Measurements from ENCODE around the gene MAP3K5.

MAP3K5 gene

DNA sequence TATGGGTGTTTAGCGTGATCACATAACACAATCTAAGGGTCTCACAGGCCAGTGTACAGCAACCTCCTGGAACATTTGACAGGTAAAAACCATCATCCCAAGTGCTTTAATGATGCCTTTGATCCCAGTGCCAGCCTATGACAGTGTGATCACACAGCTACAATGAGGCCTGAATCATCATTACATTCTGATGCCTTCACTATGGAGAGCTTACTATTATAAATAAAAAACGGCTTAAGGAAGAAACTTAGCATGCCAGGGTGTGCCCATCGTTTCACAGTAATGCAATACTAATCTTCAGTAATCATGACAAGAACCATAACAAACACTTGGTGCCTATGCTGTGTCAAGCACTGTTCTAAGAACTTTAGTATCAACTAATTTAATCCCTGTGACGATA is 253.4 kb downstream of the MAP3K5 start:
- no peak for DNase-seq (ENCODE audit: low spot score)

DNA sequence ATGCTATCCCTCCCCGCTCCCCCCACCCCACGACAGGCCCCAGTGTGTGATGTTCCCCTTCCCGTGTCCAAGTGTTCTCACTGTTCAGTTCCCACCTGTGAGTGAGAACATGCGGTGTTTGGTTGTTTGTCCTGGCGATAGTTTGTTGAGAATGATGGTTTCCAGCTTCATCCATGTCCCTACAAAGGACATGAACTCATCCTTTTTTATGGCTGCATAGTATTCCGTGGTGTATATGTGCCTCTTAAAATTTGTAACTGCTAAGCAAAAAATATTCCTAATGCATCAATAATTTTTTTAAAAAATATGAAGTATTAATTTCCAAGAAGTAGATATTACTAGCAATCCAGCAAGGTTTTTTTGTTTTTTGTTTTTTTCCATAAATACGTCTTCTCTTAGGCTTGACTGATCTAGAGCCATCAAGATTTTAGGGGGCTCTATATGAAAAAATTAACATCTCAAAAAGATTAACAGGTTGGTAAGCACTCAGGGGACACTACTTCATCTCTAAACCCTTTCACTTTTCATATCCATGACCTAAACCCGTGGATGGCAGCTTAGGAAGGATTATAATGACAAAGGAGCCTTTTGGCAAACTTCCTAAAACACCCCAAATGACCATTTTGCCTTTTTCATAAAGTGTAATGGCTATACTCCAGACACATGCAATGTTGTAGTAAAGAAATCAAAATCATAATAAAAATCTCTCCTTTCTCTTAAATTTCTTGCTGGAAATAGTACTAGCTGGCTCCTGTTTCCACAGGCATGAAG is 256.2 kb downstream of the MAP3K5 start:
- no peak for DNase-seq (ENCODE audit: low spot score)

DNA sequence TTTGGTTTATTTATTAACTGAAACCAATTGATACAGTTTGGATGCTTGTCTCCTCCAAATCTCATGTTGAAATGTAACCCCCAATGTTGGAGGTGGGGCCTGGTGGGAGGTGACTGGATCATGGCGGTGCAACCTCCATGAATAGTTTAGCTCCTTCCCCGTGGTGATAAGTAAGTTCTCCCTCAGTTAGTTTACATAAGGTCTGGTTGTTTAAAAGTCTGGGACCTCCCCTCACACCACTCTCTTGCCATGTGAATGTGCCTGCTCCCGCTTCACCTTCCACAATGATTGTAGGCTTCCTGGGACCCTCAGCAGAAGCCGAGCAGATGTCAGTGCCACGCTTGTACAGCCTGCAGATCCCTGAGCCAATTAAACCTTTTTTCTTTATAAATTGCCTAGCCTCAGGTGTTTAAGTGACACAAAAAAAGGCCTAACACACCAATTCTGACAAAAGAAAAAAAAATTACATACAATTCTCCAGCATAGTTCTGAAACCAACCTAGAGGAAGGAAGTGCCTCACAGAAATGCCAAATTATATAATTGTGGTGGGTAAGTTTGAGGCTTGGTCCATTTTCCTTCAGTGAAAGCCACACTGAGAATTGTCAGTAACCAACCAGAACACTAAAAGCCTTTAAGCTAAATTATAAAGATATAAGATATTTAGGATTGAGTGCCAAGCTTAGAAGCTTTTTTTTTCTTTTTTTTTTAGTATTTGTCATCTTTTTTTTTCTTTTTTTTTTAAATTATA is 257.1 kb downstream of the MAP3K5 start:
- DNase-seq (ENCODE audit: low spot score), result no peak

DNA sequence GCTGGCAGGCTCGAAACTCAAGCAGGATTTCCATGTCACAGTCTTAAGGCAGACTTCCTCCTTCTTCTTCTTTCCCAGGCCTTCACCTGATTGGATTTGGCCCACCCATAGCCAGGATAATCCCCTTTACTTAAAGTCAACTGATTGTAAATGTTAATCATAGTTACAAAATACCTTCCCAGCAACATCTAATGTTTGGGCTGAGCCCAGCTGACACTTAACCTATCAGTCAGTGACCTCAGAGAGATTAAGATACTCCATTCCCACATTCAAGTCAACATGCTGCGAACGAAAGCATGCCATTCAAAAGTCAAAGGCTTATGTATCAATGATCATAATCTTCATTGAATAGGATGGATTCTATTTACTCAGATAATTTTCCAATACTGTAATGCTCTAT is 258.0 kb downstream of the MAP3K5 start:
- DNase-seq (ENCODE audit: low spot score), result no peak

DNA sequence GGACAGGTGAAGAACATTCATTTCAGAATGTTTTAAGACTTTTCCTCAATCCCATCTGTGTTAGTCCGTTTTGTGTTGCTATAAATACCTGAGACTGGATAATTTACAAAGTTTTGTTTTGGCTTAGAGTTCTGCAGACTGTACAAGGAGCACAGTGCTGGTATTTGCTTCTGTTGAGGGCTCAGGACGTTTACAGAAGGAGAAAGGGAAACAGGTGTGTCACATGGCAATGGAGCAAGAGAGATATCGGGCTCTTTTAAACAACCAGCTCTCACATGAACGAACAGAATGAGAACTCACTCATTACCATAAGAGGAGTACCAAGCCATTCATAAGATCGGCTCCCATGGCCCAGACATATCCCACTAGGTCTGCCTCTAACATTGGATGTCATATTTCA is 258.8 kb downstream of the MAP3K5 start:
- no peak for DNase-seq (ENCODE audit: low spot score)

DNA sequence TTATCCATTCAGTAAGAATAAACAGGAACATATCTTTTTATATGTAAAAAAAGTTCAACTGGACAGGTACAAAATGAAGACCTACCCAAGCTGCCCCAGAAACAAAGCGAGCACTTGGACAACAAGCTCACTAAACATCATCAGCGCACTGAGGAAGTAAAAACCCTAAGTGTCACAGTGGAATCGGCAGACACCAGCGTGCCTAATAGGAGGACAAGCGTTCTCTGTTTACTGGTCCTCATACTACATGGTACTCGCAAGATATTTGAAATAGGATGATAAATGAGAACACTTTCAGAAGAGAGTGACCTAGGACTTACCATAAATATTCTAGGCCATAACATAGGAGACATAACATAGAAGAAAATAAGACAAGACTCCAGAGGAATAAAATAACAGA is 260.2 kb downstream of the MAP3K5 start:
- DNase-seq (ENCODE audit: low spot score), result peak; percentile 59

DNA sequence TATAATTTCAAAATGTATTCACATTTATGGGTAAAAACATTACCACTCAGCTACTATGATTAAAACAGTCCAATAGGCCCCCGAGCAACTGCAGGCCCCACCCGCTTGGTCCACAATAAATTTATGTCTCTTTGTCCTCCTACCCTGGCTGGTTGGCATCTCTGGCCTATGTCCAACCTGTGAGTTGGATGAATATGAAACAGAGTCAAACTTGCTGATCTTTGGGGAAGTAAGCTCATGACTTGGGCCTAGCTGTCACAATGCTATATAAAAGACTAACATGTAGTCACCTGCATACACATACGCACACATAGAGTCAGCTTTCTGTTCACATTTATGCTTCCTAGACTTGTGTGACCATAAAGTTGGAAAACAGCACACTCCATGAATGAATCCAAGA is 262.6 kb downstream of the MAP3K5 start:
- no peak for DNase-seq (ENCODE audit: low spot score)

DNA sequence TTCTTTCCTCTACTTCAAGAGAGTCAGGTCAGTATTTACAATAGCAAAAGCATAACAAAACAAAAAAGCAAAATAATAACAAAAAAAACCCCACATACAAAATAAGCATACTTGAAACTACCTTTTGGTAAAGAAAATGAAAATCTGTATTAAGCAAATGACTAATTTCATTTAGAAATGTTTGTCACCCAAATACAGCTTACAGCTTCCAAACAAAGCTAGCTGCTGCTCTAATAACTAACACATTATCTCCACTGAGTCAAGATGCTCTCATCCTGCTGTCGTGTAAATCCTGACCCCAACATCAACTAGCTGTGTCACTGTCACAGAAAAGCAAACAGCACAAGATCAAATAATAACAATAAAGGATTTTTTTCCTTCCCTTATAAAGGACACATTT is 263.8 kb downstream of the MAP3K5 start:
- no peak for DNase-seq (ENCODE audit: low spot score)

DNA sequence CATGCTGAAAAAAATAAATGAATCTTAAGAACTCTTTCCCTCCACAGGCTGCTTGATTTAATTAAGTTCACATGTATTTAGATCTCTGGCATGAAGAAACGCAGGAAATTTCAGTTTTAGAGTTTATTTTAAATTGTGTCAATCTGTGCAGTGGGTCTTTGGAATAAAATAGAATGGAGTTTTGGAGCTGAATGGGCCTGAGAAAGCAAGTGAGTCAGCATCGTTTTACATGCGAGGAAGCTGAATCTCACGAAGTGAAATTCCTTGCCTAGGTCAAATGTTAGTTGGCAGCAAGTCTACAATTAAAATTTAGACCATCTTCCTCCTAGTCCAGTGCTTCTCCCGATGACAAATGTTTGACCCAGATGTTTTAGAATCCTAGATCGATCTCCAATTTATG is 264.4 kb downstream of the MAP3K5 start:
- no peak for DNase-seq (ENCODE audit: low spot score)

DNA sequence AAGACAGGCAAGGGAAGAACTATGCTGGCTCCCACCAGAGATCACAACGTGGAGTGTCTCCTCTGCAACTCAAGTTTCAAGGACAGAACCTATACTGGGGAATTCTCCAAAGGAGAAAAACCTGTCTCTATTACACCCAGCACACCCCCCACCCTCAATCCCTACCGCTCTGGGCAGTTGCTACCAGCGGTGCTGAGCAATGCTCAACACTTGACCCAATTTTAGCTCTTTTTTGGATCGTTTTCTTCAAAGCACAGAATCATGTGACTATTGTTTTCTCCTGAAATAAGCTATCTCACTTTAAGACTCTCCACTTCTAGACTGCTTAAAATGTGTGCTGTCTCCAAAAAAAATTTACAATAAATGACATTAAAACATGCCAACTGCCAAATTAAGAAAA is 265.3 kb downstream of the MAP3K5 start:
- peak; percentile 53 for DNase-seq (ENCODE audit: low spot score)

DNA sequence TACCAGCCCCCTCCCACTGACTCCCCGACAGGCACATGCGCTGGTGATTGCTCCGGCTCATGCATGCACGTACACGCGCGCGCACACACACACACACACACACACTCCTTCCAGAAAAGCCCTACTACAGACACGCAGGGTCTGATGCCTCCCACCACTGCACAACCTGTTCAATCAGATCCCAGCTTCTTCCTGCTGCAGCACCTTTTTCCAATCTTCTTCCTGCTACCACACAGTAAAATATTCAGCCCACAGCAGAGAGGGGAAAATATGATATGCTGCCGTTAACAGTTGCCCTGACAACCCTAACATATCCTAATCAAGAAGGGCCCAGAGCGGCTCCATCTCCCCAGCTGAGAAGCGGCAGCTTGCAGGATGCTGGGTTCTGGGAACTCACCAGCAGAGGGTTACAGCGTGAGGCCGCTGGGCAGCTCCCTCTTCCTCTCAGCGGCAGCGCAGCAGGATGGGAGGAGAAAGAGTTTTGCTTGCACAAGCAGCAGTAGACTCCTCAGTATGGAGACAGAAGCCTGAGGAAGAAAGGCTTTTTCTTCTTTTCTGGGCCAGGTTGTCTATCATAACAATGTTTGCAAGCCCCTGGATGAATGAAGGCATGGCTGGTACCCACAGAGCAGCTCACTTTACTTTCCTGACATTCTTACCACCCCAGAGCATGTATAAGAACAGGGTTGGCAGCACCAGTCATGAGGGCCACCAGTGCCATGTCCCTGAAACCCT is 265.9 kb downstream of the MAP3K5 start:
- peak; percentile 92 for DNase-seq (ENCODE audit: low spot score)

DNA sequence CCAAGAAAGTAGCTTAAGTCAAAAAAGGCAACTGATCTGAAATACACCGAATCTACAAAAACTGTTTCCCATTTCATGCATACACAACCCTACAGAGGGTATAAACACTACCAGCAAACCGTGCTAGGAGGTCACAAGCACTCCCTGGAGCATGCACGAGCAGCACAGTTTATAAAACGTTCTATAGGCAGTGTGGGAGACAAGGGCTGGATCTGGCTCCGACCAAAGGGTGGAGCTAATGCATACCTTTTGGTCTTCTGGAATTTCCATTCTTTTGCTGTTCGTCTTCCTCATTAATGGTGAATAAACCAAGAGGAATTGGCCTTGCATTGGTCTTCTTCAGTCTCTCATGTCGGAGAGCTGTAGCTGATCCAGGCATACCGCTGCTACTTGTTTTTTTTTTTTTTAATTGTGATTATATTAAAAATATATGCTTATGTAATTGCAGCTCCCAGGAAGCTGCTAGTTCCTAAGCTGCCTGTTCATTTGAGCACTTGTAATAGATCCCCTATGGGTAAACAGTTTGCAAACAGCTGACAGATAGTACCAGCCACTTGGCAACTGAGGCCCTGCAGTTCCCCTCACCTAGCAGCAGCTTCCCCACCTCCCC is 266.6 kb downstream of the MAP3K5 start:
- peak; percentile 73 for DNase-seq (ENCODE audit: low spot score)

DNA sequence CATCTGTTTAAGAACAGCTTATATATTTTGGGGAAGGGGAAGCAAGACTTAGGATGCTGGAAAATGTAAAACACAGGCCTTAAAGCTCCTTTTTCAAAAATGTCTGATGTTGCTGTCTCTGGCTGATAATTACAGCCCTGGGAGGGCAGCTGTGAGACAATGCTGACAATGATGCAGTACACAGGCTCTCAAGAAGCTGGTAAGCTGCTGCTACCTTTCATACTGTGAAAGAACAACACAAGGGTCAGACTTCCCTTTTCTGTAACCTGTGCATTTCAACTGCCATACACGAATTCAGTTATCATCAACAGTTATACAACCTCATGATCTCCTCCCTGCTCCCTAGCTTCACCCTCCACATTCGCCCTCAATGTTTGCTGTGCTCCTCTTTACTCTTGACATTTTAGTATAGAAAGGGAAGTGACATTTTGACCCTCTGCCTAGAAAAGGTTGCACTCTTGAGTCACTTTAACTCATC is 267.3 kb downstream of the MAP3K5 start:
- DNase-seq (ENCODE audit: low spot score), result peak; percentile 77

DNA sequence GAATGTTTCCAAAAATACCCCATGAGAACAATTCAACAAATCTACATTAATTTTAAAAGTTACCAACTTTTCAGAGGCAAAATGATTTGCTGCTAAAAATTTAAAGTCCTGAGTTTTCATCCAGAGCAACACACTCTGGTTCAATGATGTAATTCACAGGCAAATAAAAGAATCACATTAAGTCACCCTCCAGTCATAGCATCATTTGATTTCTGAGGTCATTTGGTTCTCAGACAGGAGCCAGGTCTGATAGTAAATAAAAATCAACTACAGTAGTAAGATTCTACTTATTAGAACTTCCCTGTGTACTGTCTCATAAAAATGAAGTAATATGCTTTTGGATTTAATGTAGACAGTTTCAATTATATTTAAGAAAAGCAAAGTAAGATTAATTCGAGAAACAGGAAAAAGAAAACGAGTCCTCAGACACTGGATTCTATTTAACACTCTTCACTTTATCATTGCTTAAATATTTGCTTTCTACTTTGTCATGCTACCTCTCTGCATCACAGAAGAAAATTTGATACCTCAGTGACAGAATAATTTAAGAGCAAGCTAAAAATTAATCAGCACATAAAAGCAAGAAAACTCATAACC is 267.8 kb downstream of the MAP3K5 start:
- DNase-seq (ENCODE audit: low spot score), result peak; percentile 45

DNA sequence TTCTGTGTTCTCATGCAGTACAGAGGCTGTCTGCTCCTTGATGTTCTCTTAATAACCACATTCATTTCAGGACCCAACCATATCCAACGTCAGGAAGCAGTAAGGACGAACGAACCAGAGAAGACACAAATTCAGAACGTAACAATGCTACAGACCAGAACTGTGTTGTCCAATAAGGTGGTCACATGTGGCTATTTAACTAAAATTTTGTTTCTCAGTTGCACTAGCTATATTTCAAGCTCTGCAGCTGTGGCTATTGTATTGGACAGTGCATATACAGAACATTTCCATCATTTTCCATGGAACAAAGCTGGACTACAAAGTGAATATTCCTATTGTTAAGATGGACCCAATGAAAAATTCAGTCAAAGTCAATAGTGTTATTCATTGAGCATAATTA is 269.1 kb downstream of the MAP3K5 start:
- peak; percentile 64 for DNase-seq (ENCODE audit: low spot score)

DNA sequence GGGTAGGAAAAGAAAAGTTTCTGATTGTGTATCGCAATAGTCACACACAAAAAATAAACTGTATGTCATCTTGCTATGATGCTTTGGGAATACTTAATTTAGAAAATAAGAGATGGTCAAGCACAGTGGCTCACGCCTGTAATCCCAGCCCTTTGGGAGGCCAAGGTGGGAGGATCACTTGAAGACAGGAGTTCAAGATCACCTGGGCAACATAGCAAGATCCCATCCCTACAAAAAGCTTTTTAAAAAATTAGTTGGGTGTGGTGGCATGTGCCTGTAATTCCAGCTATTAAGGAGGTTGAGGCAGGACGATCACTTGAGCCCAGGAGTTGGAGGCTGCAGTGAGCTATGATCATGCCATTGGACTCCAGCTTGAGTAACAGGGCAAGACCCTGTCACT is 269.6 kb downstream of the MAP3K5 start:
- no peak for DNase-seq (ENCODE audit: low spot score)

DNA sequence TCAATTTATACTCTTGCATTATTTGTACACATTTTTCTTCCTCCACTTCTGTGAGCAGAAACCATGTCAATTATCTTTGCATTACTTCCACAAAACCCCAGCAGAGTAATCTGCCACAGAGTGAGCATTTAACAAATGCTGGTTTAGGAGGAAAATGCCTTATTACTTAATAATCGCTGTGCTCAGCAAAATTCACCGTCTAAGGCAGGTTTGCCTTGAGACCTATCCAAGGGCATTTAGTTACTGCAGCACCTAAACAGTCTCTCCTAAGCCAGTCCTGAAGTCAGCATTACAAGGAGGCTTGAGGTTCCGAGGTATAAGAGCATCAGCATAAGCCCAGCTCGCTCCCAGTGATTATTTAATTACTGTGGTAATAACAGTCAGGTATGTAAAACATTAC is 270.4 kb downstream of the MAP3K5 start:
- no peak for DNase-seq (ENCODE audit: low spot score)

DNA sequence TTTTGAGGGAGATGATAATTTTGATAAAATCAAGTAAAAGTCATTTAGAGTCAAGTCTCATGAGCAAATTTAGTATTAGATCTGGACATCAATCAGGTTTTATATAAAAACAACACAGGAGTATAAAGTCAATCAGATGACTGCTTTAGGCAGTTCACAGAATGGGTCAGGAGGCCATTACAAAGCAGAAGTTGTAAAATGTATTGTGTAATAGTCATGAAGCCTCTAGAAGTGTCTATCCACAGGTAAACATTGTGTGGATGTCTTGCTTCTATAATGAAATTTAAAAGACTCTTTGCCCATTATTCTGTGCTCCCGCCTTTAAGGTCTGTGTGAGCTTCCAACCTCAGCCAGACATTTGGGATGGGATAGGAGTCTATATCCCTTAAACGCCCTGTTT is 270.9 kb downstream of the MAP3K5 start:
- no peak for DNase-seq (ENCODE audit: low spot score)

DNA sequence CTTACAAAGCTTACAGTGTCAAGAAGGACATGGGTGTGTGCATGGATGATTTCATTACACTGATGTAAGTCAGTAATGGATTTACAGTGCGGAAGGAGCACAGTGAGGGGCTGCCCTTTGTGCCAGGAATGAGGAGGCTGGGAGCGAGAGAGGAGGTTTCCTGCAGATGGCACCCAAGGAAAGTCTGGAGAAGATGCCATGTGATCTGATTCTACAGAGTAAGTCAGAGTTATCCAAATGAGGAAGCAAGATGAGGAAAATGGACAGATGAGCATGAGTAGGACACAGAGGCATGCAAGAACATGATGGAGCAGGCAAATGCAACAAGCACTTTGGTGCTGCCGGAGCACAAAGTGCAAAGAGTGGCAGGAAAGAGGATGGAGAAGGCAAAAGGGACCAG is 271.8 kb downstream of the MAP3K5 start:
- DNase-seq (ENCODE audit: low spot score), result no peak

DNA sequence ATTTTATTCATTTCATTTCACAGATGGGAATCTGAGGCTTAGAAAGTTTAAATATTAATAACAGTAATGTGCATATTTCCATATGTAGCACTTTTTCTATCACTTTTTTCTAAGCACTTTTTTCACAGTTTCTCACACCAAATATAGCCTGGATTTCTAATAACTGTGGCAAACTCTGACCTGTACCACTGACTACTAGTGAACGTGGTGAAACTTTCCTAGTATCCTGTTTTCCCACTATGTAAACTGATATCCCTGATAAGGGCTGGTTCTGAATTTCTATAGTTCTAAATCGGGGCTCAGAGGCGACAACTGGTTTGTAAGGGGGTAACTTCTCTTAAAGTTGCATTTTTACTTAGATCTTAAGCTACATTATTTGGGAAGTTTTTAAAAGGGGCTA is 274.7 kb downstream of the MAP3K5 start:
- DNase-seq (ENCODE audit: low spot score), result no peak

DNA sequence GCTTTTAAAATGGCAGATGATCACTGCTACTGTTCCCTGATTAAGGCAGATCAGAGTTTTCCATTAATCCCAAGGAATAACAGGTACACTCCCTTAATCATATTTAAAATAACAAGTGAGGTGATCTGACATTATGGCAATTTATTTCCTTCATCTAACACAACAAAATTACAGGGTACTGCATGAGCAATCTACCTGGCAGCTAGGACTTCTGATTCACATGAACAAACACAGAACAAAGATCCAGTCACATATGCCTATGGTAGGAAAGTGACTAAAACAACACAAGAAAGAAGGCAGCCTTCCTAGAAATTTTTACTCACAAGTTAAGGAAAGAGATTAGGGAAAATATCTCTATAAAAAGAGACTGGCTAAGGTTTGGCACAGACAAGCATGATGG is 275.3 kb downstream of the MAP3K5 start:
- no peak for DNase-seq (ENCODE audit: low spot score)

DNA sequence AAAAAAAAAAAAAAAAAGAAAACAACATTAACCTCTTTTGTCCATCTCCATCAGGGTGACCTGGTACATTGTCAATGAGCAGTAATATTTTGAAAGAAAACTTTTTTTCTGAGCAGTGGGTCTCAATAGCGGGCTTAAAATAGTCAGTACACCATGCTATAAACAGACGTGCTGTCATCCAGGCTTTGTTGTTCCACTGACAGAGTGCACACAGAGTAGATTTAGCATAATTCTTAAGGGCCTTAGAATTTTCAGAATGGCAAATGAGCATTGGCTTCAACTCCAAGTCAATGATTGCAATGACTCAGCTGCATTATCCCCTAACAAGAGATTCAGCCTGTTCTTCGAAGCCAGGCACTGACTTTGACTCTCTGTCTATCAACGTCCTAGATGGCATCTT is 277.7 kb downstream of the MAP3K5 start:
- no peak for DNase-seq (ENCODE audit: low spot score)
